ENCODE results near the gene ERBIN.
"Not testable (repeated sequence)": the region's sequence is repeated elsewhere in the genome, so short reads cannot be mapped to it uniquely, and the experiment has no call there.

ERBIN gene

GRCh38 chr5:65961633-65962032 is 35.3 kb downstream of the ERBIN start:
- TF ChIP-seq YY1 (IDR thresholded peaks at IDR 0.05; ENCODE audit: insufficient read depth, insufficient read length), result no peak
- no peak for TF ChIP-seq SUZ12 (IDR thresholded peaks at IDR 0.05; ENCODE audit: extremely low read depth, insufficient read depth, insufficient read length)
- TF ChIP-seq ZNF274 (IDR thresholded peaks at IDR 0.05; ENCODE audit: low read depth, low read length), result no peak

GRCh38 chr5:65967288-65968066 is 41.1 kb downstream of the ERBIN start:
- Histone ChIP-seq H3K4me1 (ENCODE audit: insufficient read depth, insufficient read length) (no peaks in the 10 kb centered on the region), H3K9ac (ENCODE audit: insufficient read length, low read depth) (no peak overlapping the region), H3K9me3 (ENCODE audit: insufficient read depth, low read length) (no peaks in the 10 kb centered on the region), H3K27me3 (ENCODE audit: insufficient read depth, insufficient read length) (no peaks in the 10 kb centered on the region), H3K36me3 (ENCODE audit: insufficient read depth, insufficient read length, low read length) (peaks cover 2% of the 10 kb centered on the region), H3K4me3 (ENCODE audit: insufficient read length, low read depth) (no peak overlapping the region)
- no peak for TF ChIP-seq SUZ12 (IDR thresholded peaks at IDR 0.05; ENCODE audit: extremely low read depth, insufficient read depth, insufficient read length)
- TF ChIP-seq YY1 (IDR thresholded peaks at IDR 0.05; ENCODE audit: insufficient read depth, insufficient read length), result no peak
- TF ChIP-seq ZNF274 (IDR thresholded peaks at IDR 0.05; ENCODE audit: low read depth, low read length), result no peak
- DNase-seq (ENCODE audit: low read depth, low spot score), result no peak

More at GRCh38 chr5:65961633-65962032, 35.3 kb downstream of the ERBIN start:
- no peak overlapping the region for H3K4me3 ChIP-seq (ENCODE audit: insufficient read length, low read depth)
- no peaks in the 10 kb centered on the region for H3K4me1 ChIP-seq (ENCODE audit: insufficient read depth, insufficient read length)
- peaks cover 13% of the 10 kb centered on the region for H3K9me3 ChIP-seq (ENCODE audit: insufficient read depth, low read length)
- no peak for DNase-seq (ENCODE audit: low read depth, low spot score)
- H3K27me3 ChIP-seq (ENCODE audit: insufficient read depth, insufficient read length), result no peaks in the 10 kb centered on the region
- peaks cover 2% of the 10 kb centered on the region for H3K36me3 ChIP-seq (ENCODE audit: insufficient read depth, insufficient read length, low read length)
- H3K9ac ChIP-seq (ENCODE audit: insufficient read length, low read depth), result no peak overlapping the region

- peaks cover 2% of the 10 kb centered on the region for H3K36me3 ChIP-seq (ENCODE audit: insufficient read depth, insufficient read length, low read length)
- H3K9me3 ChIP-seq (ENCODE audit: insufficient read depth, low read length), result no peaks in the 10 kb centered on the region; the same call in 1 of the 2 replicates
- no peak overlapping the region for H3K9ac ChIP-seq (ENCODE audit: insufficient read length, low read depth)
- DNase-seq (ENCODE audit: low read depth, low spot score), result no peak
- no peaks in the 10 kb centered on the region for H3K27me3 ChIP-seq (ENCODE audit: insufficient read depth, insufficient read length)
- no peak overlapping the region for H3K4me3 ChIP-seq (ENCODE audit: insufficient read length, low read depth)
- H3K4me1 ChIP-seq (ENCODE audit: insufficient read depth, insufficient read length), result no peaks in the 10 kb centered on the region
- TF ChIP-seq YY1 (IDR thresholded peaks at IDR 0.05; ENCODE audit: insufficient read depth, insufficient read length) (no peak), SUZ12 (IDR thresholded peaks at IDR 0.05; ENCODE audit: extremely low read depth, insufficient read depth, insufficient read length) (no peak), ZNF274 (IDR thresholded peaks at IDR 0.05; ENCODE audit: low read depth, low read length) (no peak)
Measured at GRCh38 chr5:65969539-65970393, 43.4 kb downstream of the ERBIN start.

GRCh38 chr5:65970481-65971367 is 44.3 kb downstream of the ERBIN start:
- Histone ChIP-seq H3K9me3 (ENCODE audit: insufficient read depth, low read length) (no peaks in the 10 kb centered on the region; the same call in 1 of the 2 replicates), H3K9ac (ENCODE audit: insufficient read length, low read depth) (no peak overlapping the region), H3K4me1 (ENCODE audit: insufficient read depth, insufficient read length) (no peaks in the 10 kb centered on the region)

DNA sequence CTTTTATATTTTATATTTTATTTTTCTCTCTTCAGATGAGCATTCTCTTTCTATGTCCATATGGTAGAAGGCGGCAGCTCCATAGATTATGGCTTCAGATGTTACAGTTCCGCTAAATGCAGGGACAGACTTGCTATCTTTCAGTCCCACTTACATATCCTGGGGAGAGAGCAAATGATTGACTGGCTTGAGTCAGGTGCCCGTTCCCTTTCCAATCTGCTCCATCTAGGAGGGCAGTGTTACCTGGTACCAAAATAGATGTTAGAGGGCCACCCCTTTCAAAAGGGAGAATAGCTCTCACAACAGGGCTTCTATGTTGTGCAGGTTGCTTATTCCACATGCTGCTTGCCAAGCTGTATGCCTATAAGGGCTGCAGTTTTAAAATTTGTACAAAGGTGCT is 45.3 kb downstream of the ERBIN start:
- Histone ChIP-seq H3K36me3 (ENCODE audit: insufficient read depth, insufficient read length, low read length) (no peaks in the 10 kb centered on the region), H3K9ac (ENCODE audit: insufficient read length, low read depth) (no peak overlapping the region)
- DNase-seq (ENCODE audit: low read depth, low spot score), result no peak

More at GRCh38 chr5:65970481-65971367, 44.3 kb downstream of the ERBIN start:
- H3K36me3 ChIP-seq (ENCODE audit: insufficient read depth, insufficient read length, low read length), result no peaks in the 10 kb centered on the region
- no peak overlapping the region for H3K4me3 ChIP-seq (ENCODE audit: insufficient read length, low read depth)
- no peak for DNase-seq (ENCODE audit: low read depth, low spot score)
- no peaks in the 10 kb centered on the region for H3K27me3 ChIP-seq (ENCODE audit: insufficient read depth, insufficient read length)
- TF ChIP-seq ZNF274 (IDR thresholded peaks at IDR 0.05; ENCODE audit: low read depth, low read length) (no peak), YY1 (IDR thresholded peaks at IDR 0.05; ENCODE audit: insufficient read depth, insufficient read length) (no peak)

DNA sequence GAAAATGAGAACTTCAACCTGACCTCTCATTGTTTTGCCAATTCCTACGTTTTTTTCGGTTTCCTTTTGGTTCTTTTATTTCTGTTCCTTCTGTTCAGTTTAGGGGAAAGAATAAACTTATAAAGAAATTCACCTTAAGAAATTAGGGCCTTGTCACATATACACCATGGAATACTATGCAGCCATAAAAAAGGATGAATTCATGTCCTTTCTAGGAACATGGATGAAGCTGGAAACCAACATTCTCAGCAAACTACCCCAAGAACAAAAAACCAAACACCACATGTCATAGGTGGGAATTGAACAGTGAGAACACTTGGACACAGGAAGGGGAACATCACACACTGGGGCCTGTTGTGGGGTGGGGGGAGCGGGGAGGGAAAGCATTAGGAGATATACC is 46.5 kb downstream of the ERBIN start:
- H3K27me3 ChIP-seq (ENCODE audit: insufficient read depth, insufficient read length); H3K36me3 ChIP-seq (ENCODE audit: insufficient read depth, insufficient read length, low read length); H3K9ac ChIP-seq (ENCODE audit: insufficient read length, low read depth); DNase-seq (ENCODE audit: low read depth, low spot score); H3K4me1 ChIP-seq (ENCODE audit: insufficient read depth, insufficient read length); H3K9me3 ChIP-seq (ENCODE audit: insufficient read depth, low read length); H3K4me3 ChIP-seq (ENCODE audit: insufficient read length, low read depth): not testable (repeated sequence)

More for the DNA sequence above, 45.3 kb downstream of the ERBIN start:
- no peaks in the 10 kb centered on the region; the same call in 1 of the 2 replicates for H3K9me3 ChIP-seq (ENCODE audit: insufficient read depth, low read length)
- no peaks in the 10 kb centered on the region for H3K27me3 ChIP-seq (ENCODE audit: insufficient read depth, insufficient read length)
- no peaks in the 10 kb centered on the region for H3K4me1 ChIP-seq (ENCODE audit: insufficient read depth, insufficient read length)
- TF ChIP-seq SUZ12 (IDR thresholded peaks at IDR 0.05; ENCODE audit: extremely low read depth, insufficient read depth, insufficient read length), result no peak
- TF ChIP-seq YY1 (IDR thresholded peaks at IDR 0.05; ENCODE audit: insufficient read depth, insufficient read length), result no peak
- no peak for TF ChIP-seq ZNF274 (IDR thresholded peaks at IDR 0.05; ENCODE audit: low read depth, low read length)
- H3K4me3 ChIP-seq (ENCODE audit: insufficient read length, low read depth), result no peak overlapping the region

Measured in NT2/D1 (cell line).